ENCODE measurements around the gene MYO1A.

DNA sequence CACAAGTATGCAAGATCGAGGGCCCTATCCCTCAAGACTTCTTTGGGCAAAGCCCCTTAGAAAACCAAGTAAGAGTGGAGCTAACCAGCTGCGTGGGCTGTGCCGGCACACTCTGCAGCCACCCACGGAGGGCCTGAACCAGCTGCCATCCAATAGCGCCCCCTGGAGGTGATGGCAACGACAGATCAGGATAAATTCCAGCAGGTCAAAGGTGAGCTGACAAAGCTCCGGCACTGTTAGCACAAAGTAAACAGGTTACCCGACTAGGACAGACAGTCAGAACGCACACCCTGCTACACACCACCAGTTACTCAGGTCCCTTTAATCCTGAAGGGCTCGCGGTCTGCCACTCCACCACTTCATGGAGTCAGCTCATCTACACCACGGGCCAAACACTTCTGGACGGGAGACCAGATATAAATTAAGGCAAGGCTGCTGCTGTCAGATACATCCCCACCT lies 48.5 kb downstream of the MYO1A start:
- TF ChIP-seq, protein P1, sequence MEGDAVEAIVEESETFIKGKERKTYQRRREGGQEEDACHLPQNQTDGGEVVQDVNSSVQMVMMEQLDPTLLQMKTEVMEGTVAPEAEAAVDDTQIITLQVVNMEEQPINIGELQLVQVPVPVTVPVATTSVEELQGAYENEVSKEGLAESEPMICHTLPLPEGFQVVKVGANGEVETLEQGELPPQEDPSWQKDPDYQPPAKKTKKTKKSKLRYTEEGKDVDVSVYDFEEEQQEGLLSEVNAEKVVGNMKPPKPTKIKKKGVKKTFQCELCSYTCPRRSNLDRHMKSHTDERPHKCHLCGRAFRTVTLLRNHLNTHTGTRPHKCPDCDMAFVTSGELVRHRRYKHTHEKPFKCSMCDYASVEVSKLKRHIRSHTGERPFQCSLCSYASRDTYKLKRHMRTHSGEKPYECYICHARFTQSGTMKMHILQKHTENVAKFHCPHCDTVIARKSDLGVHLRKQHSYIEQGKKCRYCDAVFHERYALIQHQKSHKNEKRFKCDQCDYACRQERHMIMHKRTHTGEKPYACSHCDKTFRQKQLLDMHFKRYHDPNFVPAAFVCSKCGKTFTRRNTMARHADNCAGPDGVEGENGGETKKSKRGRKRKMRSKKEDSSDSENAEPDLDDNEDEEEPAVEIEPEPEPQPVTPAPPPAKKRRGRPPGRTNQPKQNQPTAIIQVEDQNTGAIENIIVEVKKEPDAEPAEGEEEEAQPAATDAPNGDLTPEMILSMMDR (IDR thresholded peaks at IDR 0.05; ENCODE audit: borderline replicate concordance, extremely low read depth, low read length, poor library complexity, severe bottlenecking): peak; percentile 78
- TF ChIP-seq EZH2 (IDR thresholded peaks at IDR 0.05; ENCODE audit: borderline replicate concordance, low read depth, low read length, severe bottlenecking): no peak

Measured in DND-41 (cell line).